ENCODE measurements around the gene MARK1. TPM values are rescaled to one million over a fixed set of nuclear protein-coding genes. Genes with fewer than 3 reads are reported as not detected.
"Not testable (repeated sequence)": the region's sequence is repeated elsewhere in the genome, so short reads cannot be mapped to it uniquely, and the experiment has no call there.

Gene MARK1
- total RNA-seq, 1 donor from 2014 or later: 5.3 TPM

DNA sequence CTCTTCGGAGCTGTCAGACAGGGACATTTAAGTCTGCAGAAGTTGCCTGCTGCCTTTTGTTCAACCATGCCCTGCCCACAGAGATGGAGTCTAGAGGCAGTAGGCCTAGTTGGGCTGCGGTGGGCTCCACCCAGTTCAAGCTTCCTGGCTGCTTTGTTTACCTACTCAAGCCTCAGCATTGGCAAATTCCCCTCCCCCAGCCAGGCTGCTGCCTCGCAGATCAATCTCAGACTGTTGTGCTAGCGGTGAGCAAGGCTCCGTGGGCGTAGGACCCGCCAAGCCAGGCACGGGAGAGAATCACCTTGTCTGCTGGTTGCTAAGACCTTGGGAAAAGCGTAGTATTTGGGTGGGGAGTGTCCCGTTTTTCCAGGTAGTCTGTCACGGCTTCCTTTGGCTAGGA is 83.2 kb downstream of the MARK1 start:
- not testable (repeated sequence) for DNase-seq (ENCODE audit: low spot score)

DNA sequence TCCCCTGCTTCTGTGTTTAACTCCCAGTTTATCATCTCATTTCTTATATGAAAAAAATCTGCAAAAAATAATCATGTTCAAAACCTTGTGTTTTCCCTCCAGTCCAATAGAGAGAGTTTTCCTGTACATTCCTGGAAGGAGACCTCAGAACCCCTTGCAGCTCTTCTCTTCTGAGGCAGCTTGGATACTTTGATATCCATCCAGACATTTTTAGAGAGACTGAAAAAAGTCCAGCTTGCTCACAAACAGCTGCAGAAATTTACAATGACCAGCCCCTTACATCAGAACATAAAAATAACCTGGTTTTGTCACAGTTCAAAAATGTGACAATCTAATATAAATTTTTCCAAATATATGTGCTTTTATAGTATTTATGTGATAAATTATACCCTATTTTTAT is 88.9 kb downstream of the MARK1 start:
- DNase-seq (ENCODE audit: low spot score): no peak

DNA sequence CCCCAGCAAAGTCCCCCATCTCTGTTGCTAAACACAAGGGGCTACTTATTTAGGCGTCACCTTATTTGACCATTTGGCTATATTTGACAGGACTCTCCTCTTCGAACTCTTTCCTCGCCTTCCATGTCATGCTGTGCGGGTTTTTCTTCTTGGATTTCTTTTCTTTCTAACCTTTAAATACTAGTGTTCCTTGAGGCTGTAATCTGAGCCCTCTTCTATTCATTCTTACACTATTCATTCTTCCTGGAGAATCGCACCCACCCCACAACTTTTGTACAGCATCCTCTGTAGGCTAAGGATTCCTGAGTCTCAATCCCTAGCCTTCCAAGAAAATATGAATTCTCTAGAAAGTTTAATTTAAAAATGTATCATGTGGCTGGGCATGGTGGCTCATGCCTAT is 100.5 kb downstream of the MARK1 start:
- DNase-seq (ENCODE audit: low spot score): no peak

DNA sequence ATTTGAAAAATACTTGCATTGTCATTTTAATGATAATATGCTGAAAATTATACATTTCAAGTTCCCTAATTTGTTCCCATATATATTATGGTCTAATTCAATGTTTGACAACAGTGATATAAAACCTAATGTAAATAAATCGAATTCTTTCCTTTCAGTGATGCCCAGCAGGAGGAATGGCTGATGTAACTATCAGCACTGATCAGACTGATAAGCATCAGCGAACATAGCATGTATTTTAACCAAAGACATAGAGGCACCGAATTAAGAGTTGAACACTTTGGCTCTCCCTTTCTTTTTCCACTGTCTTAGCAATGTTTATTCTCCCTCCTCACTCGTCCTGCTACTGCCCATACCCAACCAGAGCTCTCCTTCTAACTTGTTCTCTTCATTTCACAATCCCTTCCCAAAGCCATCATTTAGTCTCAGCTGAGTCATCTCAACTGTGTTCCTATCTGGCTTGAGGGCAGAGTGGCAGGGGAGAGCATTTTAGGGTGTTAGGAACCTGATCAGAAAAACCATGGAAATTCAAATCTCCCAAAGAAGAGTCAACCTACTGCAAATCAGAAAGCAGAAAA is 103.4 kb downstream of the MARK1 start:
- DNase-seq (ENCODE audit: low spot score): peak; percentile 2

DNA sequence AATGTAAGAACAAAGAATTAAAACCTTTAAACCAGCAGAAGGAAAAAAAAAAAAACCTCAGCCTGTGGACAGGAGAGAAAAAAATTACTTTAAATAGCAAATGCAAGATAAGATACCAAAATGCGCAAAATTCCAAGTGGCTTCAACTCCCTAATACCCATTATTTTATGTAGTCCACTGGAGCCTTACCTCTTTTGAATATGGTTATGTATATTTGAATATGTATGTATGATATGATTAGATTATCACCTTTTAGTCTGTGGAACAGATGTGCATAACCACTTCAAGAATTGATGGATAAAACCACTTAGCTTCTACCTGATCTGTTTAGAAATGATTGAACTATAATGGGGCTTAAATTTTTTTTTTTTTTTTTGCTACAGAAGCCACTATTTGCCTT is 109.8 kb downstream of the MARK1 start:
- no peak for DNase-seq (ENCODE audit: low spot score)

DNA sequence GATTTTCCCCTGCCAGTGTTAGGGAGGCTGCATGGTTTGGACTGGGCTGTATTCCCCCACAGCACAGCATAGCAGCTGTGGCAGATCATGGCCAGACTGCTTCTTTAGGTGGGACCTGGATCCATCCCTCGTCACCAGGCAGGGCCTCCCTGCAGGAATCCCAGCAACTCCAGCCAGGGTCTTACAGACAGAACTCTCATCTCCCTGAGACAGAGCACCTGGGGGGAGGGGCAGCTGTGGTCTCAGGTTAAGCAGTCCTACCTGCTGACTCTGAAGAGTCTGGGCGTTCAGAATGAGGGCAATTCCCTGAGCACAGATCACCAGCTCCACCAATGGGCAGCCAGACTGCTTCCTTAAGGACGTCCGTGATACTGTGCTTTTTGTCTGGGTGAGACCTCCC is 114.3 kb downstream of the MARK1 start:
- DNase-seq (ENCODE audit: low spot score): no peak

DNA sequence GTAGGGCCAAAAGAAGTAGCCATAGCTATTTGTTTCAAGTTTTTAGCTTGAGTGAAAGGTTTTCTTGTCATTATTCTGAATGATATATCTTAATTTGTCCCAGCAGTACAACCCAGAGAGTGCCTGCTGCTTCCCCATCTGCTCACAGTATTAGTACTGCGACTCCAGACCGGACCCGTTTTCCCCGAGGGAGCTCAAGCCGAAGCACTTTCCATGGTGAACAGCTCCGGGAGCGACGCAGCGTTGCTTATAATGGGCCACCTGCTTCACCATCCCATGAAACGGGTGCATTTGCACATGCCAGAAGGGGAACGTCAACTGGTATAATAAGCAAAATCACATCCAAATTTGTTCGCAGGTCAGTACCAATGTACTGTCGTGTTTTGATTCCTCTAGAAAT is 125.1 kb downstream of the MARK1 start:
- no peak for DNase-seq (ENCODE audit: low spot score)

DNA sequence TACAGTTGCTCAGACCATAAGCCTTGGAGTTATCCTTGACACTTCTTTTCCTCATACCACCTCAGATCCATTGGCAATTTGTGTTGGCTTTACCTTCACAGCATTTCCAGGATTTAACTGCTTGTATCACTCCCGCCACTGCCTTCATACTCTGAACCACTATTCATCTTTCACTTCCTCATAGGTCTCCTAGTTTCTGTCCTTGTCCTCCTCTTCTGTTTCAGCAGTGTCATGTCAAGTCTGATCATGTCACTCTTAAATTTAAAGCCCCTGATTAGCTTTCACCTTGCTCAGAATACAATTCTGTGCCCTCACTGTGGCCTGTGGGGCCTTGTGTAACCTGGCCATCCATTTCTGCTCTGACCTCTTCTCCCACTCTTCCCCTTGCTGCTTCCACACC is 127.6 kb downstream of the MARK1 start:
- DNase-seq (ENCODE audit: low spot score): no peak

DNA sequence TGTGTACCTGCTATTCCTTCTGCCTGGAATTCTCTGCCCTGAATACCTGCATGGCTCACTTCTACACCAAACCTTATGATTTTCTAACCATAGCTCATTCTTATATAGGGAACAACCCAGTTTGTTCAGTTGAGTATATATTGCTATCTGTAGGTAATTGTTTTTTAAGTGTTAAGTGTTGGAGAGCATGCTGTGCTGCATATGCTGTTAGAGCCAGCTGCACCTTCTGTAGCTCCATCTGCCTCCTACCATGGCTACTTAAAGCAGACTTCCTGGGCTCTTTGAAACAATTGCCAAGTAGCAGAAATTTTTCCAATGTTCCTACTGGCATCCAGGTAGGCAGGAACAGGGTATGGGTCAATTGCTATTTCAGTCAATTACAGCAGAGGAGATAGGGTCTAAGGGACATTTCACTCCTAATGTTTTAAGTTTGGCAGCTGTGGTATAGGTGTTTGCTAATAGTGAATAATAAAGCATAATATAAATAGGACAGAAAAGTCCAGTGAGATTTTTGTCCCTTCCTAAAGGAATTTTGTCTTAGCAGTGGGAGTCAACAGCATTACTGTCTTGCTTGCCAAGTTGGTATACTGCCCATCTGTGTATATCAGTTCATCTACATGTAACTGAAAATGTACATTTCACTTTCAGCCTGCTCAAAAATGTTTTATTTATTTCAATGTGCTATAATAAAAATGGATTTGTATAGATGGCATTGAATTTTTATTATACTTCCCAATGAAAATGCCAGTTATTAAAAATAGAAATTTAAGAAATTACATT is 128.2 kb downstream of the MARK1 start:
- DNase-seq (ENCODE audit: low spot score): no peak

DNA sequence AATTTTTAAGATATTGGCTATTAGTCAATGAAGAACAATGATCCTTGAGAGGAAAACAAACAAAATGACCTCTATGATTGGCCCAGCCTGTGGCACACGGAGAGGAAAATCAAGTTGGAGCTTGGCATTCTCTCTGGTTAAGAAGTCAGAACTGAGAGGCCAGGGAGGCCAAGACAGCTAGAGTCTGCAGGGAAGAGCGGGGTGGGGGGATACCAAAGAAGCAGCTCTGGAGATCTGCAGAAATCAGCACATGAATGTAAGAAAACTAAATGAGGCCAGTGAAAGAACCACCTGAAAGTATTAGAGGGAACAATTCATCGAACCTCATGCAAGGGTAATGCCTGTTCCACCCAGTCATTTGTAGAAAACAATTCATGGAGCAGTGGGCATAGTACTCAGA is 138.4 kb downstream of the MARK1 start:
- DNase-seq (ENCODE audit: low spot score): no peak

DNA sequence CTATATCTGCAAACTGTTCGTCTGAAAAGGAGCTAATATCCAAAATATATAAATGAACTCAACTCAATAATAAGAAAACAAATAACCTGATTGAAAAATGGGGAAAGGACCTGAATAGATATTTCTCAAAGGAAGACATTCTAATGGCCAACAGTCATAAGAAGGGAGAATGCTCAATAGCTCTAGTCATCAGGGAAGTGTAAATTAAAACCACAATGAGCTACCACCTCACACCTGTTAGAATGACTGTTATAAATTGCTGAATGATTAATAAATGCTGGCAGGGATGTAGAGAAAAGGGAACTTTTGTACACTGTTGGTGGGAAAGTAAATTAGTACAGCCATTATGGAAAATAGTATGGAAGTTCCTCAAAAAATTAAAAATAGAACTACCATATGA is 141.1 kb downstream of the MARK1 start:
- DNase-seq (ENCODE audit: low spot score): no peak

DNA sequence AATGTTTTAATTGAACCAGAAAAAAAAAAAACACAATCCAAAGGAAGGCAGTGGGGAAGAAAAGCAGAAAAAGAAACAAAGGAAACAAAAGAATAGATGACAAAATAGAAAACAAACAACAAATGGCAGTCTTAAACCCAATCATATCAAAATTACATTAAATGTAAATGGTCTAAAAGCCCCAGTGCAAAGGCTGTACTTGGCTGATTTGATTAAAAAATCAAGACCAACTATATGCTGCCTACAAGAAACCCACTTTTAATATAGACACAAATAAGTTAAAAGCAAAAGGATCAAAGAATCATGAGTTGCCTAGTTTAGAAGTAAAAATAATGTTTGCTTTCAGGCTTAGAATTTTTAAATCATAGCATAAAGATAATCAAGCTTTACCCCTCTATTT is 142.4 kb downstream of the MARK1 start:
- DNase-seq (ENCODE audit: low spot score): no peak

DNA sequence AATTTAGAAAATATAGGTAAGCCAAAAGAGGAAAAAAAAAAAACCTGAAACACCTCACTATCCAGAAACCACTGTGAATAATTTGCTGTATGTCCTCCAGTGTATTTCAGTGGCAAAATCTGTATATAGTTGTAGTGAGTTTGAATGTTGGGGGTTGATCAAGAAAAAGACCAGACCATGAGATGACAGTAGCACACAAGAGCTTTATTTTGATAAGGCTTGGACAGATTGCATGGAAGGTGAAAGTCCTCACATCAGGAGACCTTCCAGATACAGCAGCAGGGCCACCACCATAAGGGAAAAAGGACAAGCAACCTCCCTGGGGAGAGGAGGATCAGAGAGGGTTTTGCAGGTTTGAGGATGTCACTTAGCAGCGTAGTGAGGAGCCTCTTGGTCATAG is 146.0 kb downstream of the MARK1 start:
- DNase-seq (ENCODE audit: low spot score): no peak

DNA sequence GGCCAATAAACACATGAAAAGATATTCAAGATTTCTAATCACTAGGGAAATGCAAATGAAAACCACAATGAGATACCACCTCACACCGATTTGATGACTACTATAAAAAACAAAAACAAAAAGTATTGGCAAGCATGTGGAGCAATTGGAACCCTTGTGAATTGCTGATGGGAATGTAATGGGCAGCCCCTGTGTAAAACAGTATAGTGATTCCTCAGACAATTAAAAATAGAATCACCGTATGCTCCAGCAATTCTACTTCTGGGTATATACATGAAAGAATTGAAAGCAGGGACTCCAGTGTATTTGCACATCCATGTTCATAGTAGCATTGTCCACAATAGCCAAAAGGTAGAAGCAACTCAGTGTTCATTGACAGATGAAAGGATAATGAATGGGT is 149.3 kb downstream of the MARK1 start:
- no peak for DNase-seq (ENCODE audit: low spot score)

DNA sequence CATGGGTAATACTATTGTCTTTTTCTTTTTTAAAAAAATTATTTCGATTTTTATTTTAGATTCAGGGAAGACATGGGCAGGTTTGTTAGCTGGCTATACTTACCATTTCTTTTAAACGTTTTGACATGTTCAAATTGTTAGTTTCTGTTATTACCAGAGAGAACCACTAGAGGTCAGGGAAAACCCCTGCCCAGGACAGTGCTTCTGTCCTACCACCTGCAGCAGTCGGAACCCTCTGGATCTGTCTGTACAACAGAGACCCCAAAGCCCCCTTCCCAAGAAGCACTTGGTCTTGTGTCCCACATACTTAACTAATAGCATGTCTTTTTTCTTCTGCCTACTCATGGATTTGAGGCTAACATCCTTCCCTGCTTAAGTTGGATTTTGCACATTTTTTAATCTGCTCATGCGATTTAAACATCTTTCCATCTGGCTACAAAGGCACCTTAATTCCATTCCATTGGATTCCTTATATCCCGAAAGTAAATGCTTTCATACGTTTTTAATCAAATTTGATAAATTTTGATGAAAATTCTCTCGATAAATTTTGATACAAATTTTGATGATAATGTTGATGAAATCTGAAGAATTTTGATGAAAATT is 152.2 kb downstream of the MARK1 start:
- peak; percentile 47 for DNase-seq (ENCODE audit: low spot score)

DNA sequence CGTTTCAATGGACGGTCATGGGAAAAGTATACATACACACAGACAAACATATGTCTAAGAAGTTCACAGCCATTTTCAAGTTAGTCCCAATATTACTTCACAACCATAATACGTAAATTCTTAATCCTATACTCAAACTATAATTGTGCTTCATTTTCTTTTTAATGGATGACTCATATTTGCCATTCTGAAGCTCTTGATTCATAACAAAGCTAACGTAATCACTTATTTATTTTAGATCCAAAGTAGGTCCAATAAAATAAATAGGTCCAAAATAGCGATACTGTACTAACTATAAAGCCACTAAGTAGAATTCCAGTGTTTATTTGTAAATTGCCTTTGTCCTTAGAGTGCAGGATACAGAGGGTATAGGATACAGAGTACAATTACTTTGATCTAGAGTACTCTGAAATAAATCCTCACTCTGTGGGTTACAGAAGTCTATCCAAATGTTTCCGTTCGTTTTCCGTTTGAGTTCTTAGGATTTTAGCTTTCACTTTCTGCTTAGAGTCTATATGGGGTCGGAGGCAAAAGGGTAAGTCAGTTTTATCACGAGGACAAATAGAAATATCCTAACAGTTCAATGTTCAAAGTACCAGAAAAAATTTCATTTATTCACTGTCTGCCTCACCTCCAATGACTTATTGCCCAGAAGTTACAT is 153.4 kb downstream of the MARK1 start:
- DNase-seq (ENCODE audit: low spot score): no peak

DNA sequence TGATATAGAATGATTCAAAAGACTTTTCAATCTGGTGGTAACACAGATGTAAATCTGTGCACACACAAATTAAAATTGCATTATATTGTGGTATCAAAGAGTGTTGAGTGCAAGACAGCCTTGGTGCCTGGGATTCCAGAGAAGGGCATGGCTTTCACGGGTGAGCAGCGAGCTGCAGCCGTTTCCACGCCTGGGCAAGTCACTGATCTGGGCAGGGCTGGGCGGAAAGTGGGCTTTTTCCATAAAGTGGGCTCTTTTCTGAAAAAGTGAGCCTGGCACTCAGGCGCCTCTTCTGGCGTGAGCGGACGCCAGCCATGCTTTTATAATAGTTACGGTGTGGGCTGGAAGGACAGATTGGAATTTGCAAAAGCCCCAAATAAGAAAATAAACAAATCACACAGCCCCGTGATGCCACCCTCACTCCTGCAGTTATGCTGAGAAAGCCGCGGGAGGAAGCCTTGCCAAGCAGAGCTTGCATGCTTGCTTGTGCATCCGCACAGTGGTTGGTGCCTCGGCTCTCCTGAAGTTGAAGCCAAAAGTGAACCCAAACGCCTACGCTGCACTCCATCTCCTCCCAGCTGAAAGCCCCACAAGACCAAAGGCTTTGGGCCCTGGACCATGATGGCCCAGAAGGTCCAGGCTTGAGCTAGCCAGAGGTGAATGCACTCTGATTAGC is 155.1 kb downstream of the MARK1 start:
- no peak for DNase-seq (ENCODE audit: low spot score)

DNA sequence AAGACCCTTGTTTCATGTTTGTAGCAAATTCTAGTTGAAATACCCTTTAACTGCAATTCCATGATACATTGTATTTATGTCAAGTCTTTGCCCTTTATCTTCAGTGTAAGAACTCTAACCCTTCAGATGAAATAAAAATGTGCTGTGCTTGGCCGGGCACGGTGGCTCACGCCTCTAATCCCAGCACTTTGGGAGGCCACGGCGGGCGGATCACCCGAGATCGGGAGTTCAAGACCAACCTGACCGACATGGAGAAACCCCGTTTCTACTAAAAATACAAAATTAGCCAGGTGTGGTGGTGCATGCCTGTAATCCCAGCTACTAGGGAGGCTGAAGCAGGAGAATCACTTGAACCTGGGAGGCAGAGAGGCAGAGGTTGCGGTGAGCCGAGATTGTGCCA is 155.8 kb downstream of the MARK1 start:
- DNase-seq (ENCODE audit: low spot score): not testable (repeated sequence)

DNA sequence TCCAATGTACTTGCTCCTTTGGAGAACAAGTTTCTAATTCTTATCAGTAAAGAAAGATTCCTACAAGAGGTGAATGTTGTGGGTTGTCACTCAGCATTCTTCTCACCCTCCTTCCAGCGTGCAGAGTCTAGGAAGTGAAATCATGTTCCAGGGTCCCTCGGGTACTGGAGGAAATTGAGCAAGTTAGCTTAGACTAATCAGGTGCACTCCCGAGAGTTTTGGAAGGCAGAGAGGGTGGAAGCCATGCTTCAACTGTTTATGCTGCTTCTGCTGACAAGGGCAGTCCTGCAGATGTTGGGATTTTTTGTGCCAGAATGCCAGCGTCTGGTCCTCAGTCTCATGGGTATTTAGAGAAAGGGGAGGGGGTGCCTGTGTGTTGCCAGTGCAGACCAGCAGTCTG is 157.0 kb downstream of the MARK1 start:
- DNase-seq (ENCODE audit: low spot score): no peak

DNA sequence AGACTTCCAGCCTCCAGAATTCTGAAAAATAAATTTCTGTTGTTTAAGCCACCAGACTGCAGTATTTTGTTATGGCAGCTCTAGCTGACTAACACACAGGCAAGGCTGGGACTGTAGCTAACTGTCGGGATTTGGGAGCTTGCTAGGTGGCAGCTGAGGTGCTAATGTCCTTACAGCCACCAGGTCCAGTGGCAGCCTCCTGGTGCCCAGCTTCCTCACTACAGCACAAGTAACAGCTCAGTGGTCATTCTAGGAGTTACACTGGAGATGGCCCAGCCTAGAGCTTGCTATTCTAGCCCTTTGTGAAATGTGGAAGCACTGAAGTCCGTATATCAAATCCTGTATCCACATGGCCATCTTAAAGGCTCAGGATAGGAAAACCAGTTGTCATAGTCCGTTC is 157.9 kb downstream of the MARK1 start:
- no peak for DNase-seq (ENCODE audit: low spot score)

DNA sequence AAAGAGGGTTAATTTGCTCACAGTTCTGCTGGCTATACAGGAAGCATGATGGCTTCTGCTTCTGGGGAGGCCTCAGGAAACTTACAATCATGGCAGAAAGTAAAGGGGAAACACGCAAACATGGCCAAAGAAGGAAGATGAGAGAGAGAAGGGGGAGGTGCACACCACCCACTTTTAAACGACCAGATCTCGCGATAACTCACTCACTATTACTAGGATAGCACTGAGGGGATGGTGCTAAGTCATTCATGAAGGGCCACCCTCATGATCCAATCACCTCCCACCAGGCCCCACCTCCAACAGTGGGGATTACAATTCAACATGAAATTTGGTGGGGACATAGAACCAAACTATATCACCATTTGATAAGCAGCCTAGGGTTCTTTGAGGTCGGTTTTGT is 159.9 kb downstream of the MARK1 start:
- no peak for DNase-seq (ENCODE audit: low spot score)

DNA sequence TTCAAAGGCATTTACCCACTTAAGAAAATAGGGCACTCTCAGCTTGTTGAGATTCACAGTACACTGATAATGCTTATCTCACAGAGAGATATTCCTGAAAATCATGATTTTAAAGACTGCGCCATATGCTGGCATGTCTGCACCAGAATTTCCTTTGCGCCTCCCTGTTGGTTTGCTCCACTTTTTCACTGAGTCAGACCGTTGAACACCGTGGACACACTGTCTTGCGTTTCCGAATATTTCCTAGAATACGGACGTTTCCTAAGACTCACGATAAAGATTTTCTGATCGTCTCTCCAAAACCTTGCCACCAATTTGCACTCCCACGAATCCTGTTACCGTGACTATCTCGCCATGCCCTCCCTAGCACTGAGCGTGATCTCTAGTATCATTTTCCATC is 161.7 kb downstream of the MARK1 start:
- DNase-seq (ENCODE audit: low spot score): no peak

Data from umbilical cord (tissue), 2 donors.